Epidermal melanocyte (primary cell): ENCODE measurements around the gene AACS.
"Not testable (repeated sequence)": the region's sequence is repeated elsewhere in the genome, so short reads cannot be mapped to it uniquely, and the experiment has no call there.

Experiments used
- DNase-seq: peaks from one replicate; pipeline ENCODE4 v3.0.0; 2011; ENCODE audit warnings: low spot score; ENCODE audit not compliant: insufficient read length

The AACS gene

GRCh38 chr12:125056306-125056705, 8.9 kb upstream of the AACS start:
- DNase-seq: no peak

- DNase-seq: no peak
These were observed 7.5 kb upstream of the AACS start for GRCh38 chr12:125057708-125058107.

DNA sequence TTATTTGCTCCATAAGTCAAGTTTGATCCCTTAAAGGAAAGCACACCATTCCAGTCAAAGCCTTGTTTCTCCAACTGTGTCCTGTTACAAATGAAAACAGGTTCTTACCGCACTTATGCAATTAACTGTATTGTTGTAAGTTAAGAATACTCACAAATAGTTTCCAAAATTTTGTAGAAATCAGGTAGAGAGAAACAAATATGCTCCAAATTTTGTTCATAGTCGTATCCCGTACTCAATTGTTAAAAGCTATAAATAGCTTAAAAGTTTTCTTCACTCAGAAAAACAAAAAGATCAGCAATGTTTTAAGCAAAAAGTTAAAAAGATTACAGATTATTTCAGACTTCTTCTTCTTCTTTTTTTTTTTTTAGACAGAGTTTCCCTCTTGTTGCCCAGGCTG, 4.0 kb upstream of the AACS start:
- no peak for DNase-seq

DNA sequence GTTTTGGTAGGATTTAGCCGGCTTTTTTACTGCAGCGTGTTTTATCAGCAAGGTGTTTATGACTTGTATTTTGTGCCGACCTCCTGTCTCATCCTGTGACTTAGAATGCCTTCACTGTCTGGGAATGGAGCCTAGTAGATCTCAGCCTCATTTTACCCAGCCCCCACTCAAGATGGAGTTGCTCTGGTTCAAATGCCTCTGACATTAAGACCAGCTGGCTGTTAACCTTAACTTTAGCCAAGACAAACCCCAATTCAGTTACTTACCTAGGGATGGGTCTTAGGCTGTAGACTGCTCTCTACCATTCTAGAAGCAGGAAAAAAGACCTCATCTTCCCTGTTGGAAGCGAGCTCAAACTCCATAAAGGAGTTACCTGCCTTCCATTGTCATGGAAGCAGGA, 1.7 kb upstream of the AACS start:
- not testable (repeated sequence) for DNase-seq

- no peak for DNase-seq
These were observed 743 bp upstream of the AACS start for GRCh38 chr12:125064492-125064891.

DNA sequence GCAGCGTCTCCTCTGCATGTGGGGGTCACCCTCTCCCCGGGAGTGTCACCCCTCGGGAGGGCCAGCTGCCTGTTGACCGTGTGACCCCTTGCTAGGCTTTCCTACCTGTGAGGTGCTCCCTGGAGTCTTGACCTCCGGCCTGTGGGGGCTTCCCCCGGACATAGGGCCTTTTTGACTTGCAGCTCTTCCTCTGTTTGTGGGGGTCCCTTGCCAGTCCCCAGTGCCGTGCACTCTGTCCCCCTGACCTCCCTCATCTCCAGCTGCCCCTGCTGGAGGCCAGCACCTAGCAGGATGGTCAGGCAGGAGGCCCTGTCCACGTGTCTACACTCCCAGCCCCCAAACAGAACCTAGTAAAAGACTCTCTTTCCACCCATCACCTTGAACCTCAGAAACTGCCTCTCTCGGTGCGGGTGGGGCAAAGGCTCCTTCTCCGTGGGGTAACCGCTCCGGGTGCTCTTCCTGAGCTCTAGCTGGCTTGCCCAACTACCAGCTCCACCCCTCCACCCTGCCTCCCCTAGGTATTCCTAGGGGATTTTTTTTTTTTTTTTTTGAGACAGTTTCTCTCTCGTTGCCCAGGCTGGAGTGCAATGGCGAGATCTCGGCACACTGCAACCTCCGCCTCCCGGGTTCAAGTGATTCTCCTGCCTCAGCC, 810 bp downstream of the AACS start:
- DNase-seq: no peak

GRCh38 chr12:125068391-125068790, 3.2 kb downstream of the AACS start:
- DNase-seq: no peak

- no peak for DNase-seq
These were observed 4.4 kb downstream of the AACS start for GRCh38 chr12:125069616-125070015.

DNA sequence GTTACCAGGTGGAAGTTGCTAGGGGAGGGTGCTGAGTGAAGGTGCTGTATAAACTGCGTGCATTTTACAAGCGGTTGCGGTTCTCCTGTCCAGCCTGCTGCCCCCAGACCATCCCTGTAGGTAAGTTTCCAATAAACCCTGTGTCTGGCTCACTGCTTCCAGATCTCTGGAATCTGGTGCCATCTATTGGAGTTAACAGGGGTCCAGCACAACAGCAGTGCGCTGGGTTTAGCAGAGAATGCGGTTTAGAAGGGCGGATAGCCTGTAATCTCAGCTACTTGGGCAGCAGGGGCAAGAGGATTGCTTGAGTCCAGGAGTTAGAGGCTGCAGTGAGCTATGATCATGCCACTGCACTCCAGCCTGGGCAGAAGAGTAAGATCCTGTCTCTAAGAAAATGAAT, 4.9 kb downstream of the AACS start:
- no peak for DNase-seq

DNA sequence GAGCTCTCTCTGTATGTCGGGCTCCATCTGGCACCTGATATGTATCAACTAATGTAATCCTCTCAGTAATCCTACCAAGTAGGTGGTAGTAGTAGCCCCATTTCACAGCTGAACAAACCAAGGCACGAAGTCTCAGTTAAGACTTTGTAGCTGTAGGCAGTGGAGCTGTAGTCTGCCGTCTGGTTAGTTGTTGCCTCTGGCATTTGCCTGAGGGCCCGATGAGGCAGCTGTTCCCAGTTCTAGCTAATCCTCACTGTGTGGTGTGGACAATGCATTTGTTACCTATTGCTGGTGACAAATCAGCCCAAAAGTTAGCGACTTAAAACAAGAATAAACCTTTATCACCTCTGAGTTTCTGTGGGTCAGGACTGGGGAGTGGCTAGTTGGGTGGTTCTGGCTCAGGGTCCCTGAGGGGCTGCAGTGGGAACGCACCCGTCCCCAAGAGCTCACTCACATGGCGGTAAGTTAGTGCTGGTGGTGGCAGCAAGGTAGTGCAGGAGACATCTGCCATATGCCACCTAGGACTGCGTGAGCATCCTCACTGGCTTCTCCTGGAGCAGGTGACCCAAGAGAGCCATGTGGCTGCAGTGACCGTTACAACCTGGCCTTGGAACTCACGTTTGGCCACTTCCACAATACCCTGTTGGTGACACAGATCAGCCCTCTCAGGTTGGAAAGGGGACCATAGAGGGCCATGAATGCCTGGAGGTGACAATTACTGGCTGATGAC, 5.6 kb downstream of the AACS start:
- DNase-seq: no peak

DNA sequence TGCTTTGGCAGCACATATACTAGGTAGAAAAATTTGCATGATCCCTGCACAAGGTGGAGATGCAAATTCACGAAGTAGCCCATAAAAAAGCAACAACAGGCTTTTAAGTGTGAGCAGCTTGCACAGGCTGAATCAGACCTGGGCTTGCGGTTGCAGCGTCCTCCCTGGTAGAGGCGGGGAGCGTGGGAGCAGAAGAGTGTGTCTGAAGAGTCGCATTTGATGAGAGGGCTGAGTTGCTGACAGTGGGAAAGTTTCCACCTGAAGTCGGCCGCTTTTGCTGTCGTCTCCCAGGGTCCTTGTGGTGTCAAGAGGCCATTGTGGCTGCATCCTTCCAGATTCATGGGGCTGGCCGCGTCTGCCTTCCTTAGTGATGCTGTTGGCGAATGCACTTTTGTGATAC, 6.2 kb downstream of the AACS start:
- no peak for DNase-seq

GRCh38 chr12:125072496-125072895, 7.3 kb downstream of the AACS start:
- DNase-seq: peak; percentile 23

DNA sequence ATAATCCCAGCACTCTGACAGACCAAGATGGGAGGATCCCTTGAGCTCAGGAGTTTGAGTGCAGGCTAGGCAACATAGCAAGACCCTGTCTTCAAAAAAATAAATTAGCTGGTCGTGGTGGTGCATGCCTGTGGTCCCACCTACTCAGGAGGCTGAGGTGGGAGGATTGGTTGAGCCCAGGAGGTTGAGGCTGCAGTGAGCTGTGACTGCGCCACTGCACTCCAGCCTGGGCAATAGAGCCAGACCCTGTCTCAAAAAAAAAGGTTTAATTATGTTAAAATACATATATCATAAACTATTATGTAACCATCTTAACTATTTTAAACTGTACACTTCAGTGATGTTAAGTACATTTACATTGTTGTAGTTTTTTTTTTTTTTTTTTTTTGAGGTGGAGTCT, 9.1 kb downstream of the AACS start:
- not testable (repeated sequence) for DNase-seq

DNA sequence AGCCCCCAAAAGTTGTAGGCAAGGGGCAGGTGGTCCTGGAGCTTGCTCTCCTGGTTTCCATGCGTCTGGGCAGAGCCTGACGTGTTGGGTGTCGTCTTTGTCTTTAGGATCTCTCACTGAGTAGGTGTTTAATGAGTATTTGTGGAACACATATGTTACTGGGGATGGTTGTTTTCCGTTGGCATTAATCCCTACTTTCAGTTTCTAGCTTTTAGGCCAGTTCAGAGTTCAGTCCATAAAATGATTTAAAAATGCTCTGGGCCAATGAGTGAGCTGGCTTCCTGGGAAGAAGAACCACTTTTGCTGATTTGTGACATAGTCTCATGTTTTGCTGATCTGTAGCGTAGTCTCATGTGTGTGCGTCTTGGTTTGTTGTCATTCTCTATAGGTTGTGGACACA, 10.9 kb downstream of the AACS start:
- DNase-seq: no peak

- DNase-seq: no peak
These were observed 13.8 kb downstream of the AACS start for GRCh38 chr12:125079084-125079483.

GRCh38 chr12:125079648-125080645, 14.7 kb downstream of the AACS start:
- no peak for DNase-seq

- no peak for DNase-seq
These were observed 16.2 kb downstream of the AACS start for GRCh38 chr12:125081427-125081826.

GRCh38 chr12:125083072-125083471, 17.8 kb downstream of the AACS start:
- no peak for DNase-seq

- DNase-seq: not testable (repeated sequence)
These were observed 23.0 kb downstream of the AACS start for GRCh38 chr12:125088199-125088598.

GRCh38 chr12:125089083-125089482, 23.8 kb downstream of the AACS start:
- peak; percentile 3 for DNase-seq

DNA sequence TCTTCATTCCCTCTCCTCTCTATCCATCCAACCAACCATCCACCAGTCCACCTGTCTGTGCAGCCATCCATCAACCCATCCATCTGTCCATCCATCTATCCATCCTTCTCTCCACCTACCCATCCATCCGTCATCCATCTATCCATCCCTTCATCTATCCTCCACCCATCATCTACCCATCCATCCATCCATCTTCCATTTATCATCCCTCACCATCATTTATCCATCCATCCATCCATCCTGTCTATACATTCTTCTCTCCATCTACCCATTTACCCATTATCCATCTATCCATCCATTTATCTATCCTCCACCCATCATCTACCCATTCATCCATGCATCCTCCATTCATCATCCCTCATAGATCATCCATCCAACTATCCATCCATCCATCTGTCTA, 24.4 kb downstream of the AACS start:
- peak; percentile 1 for DNase-seq

DNA sequence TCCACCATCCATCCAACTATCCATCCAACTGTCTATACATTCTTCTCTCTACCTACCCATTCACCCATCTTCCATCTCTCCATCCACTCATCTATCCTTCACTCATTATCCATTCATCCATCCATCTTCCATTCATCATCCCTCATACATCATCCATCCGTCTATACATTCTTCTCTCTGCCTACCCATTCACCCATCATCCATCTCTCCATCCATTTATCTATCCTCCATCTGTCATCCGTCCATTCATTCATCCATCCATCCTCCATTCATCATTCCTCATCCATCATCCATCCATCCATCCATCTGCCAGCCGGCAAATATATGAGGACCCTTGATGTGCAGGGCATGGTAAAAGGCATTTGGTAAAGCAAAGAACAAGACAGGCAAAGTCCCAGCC, 25.2 kb downstream of the AACS start:
- DNase-seq: no peak
